Stimulated activated CD8-positive, alpha-beta memory T cell treated with anti-CD3 and anti-CD28 coated beads, Interleukin-7, amount 100 ng/mL, for 48 hours (primary cell): ENCODE results near the gene ATXN7L3.
A peak's percentile ranks its signal among the peaks of the same experiment; 100 is the strongest.
"Not testable (repeated sequence)": the region's sequence is repeated elsewhere in the genome, so short reads cannot be mapped to it uniquely, and the experiment has no call there.

Experiments
- DNase-seq, 2 donors: peaks; one replicate each; pipeline ENCODE4 v3.0.0-alpha.2; 2020; ENCODE audit warnings: low read depth in 1 of 2; ENCODE audit errors: extremely low read depth in 1 of 2

ATXN7L3 gene

GRCh38 chr17:44199553-44200477, at the start of gene ATXN7L3:
Gene ATXN7L3 (minus strand): TSS chr17:44199884. CDS start chr17:44198070, 1,814 bp downstream.
- DNase-seq, result peak; percentile 100

GRCh38 chr17:44247876-44248736, 48.4 kb upstream of the ATXN7L3 start:
- DNase-seq, result no peak

- DNase-seq, result no peak
Measured at GRCh38 chr17:44247440-44247841, 47.8 kb upstream of the ATXN7L3 start.

GRCh38 chr17:44241106-44241624, 41.5 kb upstream of the ATXN7L3 start:
- DNase-seq, result no peak

GRCh38 chr17:44237886-44238285, 38.2 kb upstream of the ATXN7L3 start:
- not testable (repeated sequence) for DNase-seq

- no peak for DNase-seq
Measured at GRCh38 chr17:44236444-44236991, 36.8 kb upstream of the ATXN7L3 start.

GRCh38 chr17:44235583-44235936, 35.9 kb upstream of the ATXN7L3 start:
- no peak for DNase-seq

GRCh38 chr17:44233582-44233981, 33.9 kb upstream of the ATXN7L3 start:
- no peak for DNase-seq

GRCh38 chr17:44232061-44232460, 32.4 kb upstream of the ATXN7L3 start:
- DNase-seq, result no peak

GRCh38 chr17:44230140-44230539, 30.5 kb upstream of the ATXN7L3 start:
- DNase-seq, result no peak

- DNase-seq, result no peak
Measured at GRCh38 chr17:44229090-44229489, 29.4 kb upstream of the ATXN7L3 start.

GRCh38 chr17:44223541-44224071, 23.9 kb upstream of the ATXN7L3 start:
- no peak for DNase-seq

GRCh38 chr17:44222112-44222869, 22.6 kb upstream of the ATXN7L3 start:
- DNase-seq, result no peak

GRCh38 chr17:44221862-44222111, 22.1 kb upstream of the ATXN7L3 start:
- DNase-seq, result no peak

- no peak for DNase-seq
Measured at GRCh38 chr17:44221084-44221861, 21.6 kb upstream of the ATXN7L3 start.

GRCh38 chr17:44220213-44221083, 20.8 kb upstream of the ATXN7L3 start:
- no peak for DNase-seq

- DNase-seq, result peak in 1 of 2 donors; percentile 45
Measured at GRCh38 chr17:44219616-44220212, 20.0 kb upstream of the ATXN7L3 start, which contains the start of gene UBTF. Gene UBTF (minus strand): TSS chr17:44219675. CDS start chr17:44218229, 1,446 bp downstream.

GRCh38 chr17:44219108-44219615, 19.5 kb upstream of the ATXN7L3 start:
- DNase-seq, result peak in 1 of 2 donors; percentile 60
